H9 (cell line): ENCODE measurements around the gene CFP. TPM values are rescaled to one million over a fixed set of nuclear protein-coding genes. Genes with fewer than 3 reads are reported as not detected.

Experiments used
- DNase-seq: peaks from one replicate; pipeline ENCODE4 v3.0.0-alpha.2; 2017
- H2AFZ ChIP-seq: one replicate; pipeline ENCODE4 v1.6.1; 2013; ENCODE audit warnings: mild to moderate bottlenecking, low read length, control low read depth, moderate library complexity
- H2AK5ac ChIP-seq: 2 replicates; pipeline ENCODE4 v1.6.1; 2013; ENCODE audit warnings: low read length, control low read depth, mixed read lengths; ENCODE audit not compliant: insufficient read length
- H2BK120ac ChIP-seq: one replicate; pipeline ENCODE4 v1.6.1; 2013; ENCODE audit warnings: low read depth, mild to moderate bottlenecking, low read length, control low read depth, inconsistent platforms; ENCODE audit not compliant: poor library complexity, severe bottlenecking
- H2BK12ac ChIP-seq: 2 replicates; pipeline ENCODE4 v1.6.1; 2013; ENCODE audit warnings: low read length, control low read depth, mixed read lengths, low read depth; ENCODE audit not compliant: insufficient read length
- H2BK15ac ChIP-seq: 2 replicates; pipeline ENCODE4 v1.6.1; 2013; ENCODE audit warnings: low read depth, low read length, control low read depth
- H2BK20ac ChIP-seq: one replicate; pipeline ENCODE4 v1.6.1; 2013; ENCODE audit warnings: low read depth, mild to moderate bottlenecking, low read length, control low read depth, inconsistent platforms; ENCODE audit not compliant: poor library complexity, severe bottlenecking
- H2BK5ac ChIP-seq: 2 replicates; pipeline ENCODE4 v1.6.1; 2013; ENCODE audit warnings: low read length, control low read depth, mixed read lengths; ENCODE audit not compliant: insufficient read length
- H3K14ac ChIP-seq: 2 replicates; pipeline ENCODE4 v1.6.1; 2013; ENCODE audit warnings: low read length, control low read depth; ENCODE audit not compliant: insufficient read depth
- H3K18ac ChIP-seq: 2 replicates; pipeline ENCODE4 v1.6.1; 2013; ENCODE audit warnings: low read depth, mild to moderate bottlenecking, mixed read lengths, low read length, control low read depth; ENCODE audit not compliant: insufficient read length
- H3K23ac ChIP-seq: 2 replicates; pipeline ENCODE4 v1.6.1; 2013; ENCODE audit warnings: low read length, control low read depth, mixed read lengths, low read depth; ENCODE audit not compliant: insufficient read length
- H3K23me2 ChIP-seq: 2 replicates; pipeline ENCODE4 v1.6.1; 2013; ENCODE audit warnings: low read depth, mild to moderate bottlenecking, mixed read lengths, low read length, control low read depth; ENCODE audit not compliant: insufficient read length, poor library complexity, severe bottlenecking
- H3K27ac ChIP-seq: 2 replicates; pipeline ENCODE4 v1.5.1; 2013; ENCODE audit warnings: low read length, control low read depth, mixed read lengths, low read depth; ENCODE audit not compliant: insufficient read length
- H3K27me3 ChIP-seq: 2 replicates; pipeline ENCODE4 v1.6.1; 2013; ENCODE audit warnings: low read length, control low read depth, inconsistent platforms; ENCODE audit not compliant: insufficient read depth
- H3K4ac ChIP-seq: 2 replicates; pipeline ENCODE4 v1.6.1; 2013; ENCODE audit warnings: low read depth, mild to moderate bottlenecking, control low read depth, inconsistent platforms, low read length, moderate library complexity
- H3K4me1 ChIP-seq: 2 replicates; pipeline ENCODE4 v1.6.1; 2013; ENCODE audit warnings: low read length, control low read depth, inconsistent platforms; ENCODE audit not compliant: insufficient read depth
- H3K4me2 ChIP-seq: 2 replicates; pipeline ENCODE4 v1.6.1; 2013; ENCODE audit warnings: low read length, control low read depth, mixed read lengths; ENCODE audit not compliant: insufficient read length, insufficient read depth
- H3K56ac ChIP-seq: 2 replicates; pipeline ENCODE4 v1.6.1; 2013; ENCODE audit warnings: low read depth, mild to moderate bottlenecking, mixed read lengths, low read length, control low read depth; ENCODE audit not compliant: insufficient read length
- H3K79me1 ChIP-seq: 2 replicates; pipeline ENCODE4 v1.6.1; 2013; ENCODE audit warnings: low read depth, mild to moderate bottlenecking, moderate library complexity, low read length, control low read depth, inconsistent platforms; ENCODE audit not compliant: insufficient read depth, poor library complexity, severe bottlenecking
- H3K79me2 ChIP-seq: 2 replicates; pipeline ENCODE4 v1.6.1; 2013; ENCODE audit warnings: low read length, control low read depth, inconsistent platforms; ENCODE audit not compliant: insufficient read depth
- H3K9ac ChIP-seq: 2 replicates; pipeline ENCODE4 v1.6.1; 2013; ENCODE audit warnings: low read length, control low read depth, mixed read lengths; ENCODE audit not compliant: insufficient read length; ENCODE audit errors: extremely low read depth
- H3K9me3 ChIP-seq: one replicate; pipeline ENCODE4 v1.6.1; 2013; ENCODE audit warnings: low read depth, low read length, inconsistent platforms; ENCODE audit not compliant: control insufficient read depth
- H3T11ph ChIP-seq: one replicate; pipeline ENCODE4 v1.6.1; 2013; ENCODE audit warnings: mild to moderate bottlenecking, low read length, control low read depth, inconsistent platforms
- H4K20me1 ChIP-seq: one replicate; pipeline ENCODE4 v1.6.1; 2013; ENCODE audit not compliant: control insufficient read depth, insufficient read length, insufficient read depth
- H4K5ac ChIP-seq: 2 replicates; pipeline ENCODE4 v1.6.1; 2013; ENCODE audit warnings: low read depth, mild to moderate bottlenecking, mixed read lengths, low read length, control low read depth; ENCODE audit not compliant: insufficient read length
- H4K8ac ChIP-seq: replicated peaks from 2 replicates; pipeline ENCODE4 v1.6.1; 2013; ENCODE audit warnings: low read length, control low read depth, mixed read lengths, low read depth; ENCODE audit not compliant: insufficient read length
- H4K91ac ChIP-seq: 2 replicates; pipeline ENCODE4 v1.6.1; 2013; ENCODE audit warnings: low read depth, mild to moderate bottlenecking, moderate library complexity, mixed read lengths, low read length, control low read depth; ENCODE audit not compliant: insufficient read length
- H3K27ac Mint-ChIP-seq, 3 experiments: 2 replicates in 2 of 3; 3 replicates in 1 of 3; pipeline ENCODE4 v1.8.0; 2020 to 2021; ENCODE audit warnings: mixed read lengths in 3 of 3, mild to moderate bottlenecking in 1 of 3, moderate library complexity in 1 of 3
- H3K27me3 Mint-ChIP-seq: 2 replicates; pipeline ENCODE4 v1.8.0; 2021; ENCODE audit warnings: low read depth, mild to moderate bottlenecking, moderate library complexity, mixed read lengths
- H3K36me3 Mint-ChIP-seq, 3 experiments: 2 replicates in 2 of 3; 3 replicates in 1 of 3; pipeline ENCODE4 v1.8.0; 2020 to 2021; ENCODE audit warnings: low read depth in 3 of 3, mixed read lengths in 3 of 3; ENCODE audit not compliant: insufficient read depth in 1 of 3
- H3K4me1 Mint-ChIP-seq, 2 experiments: 2 replicates each; pipeline ENCODE4 v1.8.0; 2020; ENCODE audit warnings: mixed read lengths in 2 of 2
- H3K4me3 Mint-ChIP-seq, 2 experiments: 2 replicates in 1 of 2; 3 replicates in 1 of 2; pipeline ENCODE4 v1.8.0; 2020 to 2021; ENCODE audit warnings: mild to moderate bottlenecking in 2 of 2, mixed read lengths in 2 of 2, moderate library complexity in 1 of 2
- H3K9me3 Mint-ChIP-seq, 2 experiments: 2 replicates in 1 of 2; 3 replicates in 1 of 2; pipeline ENCODE4 v1.8.0; 2020; ENCODE audit warnings: mild to moderate bottlenecking in 2 of 2, mixed read lengths in 2 of 2, moderate library complexity in 1 of 2
- CTCF ChIP-seq: fragments of 200-600 bp; sonication (generic); conservative IDR thresholded peaks from 3 replicates; pipeline ENCODE4 v1.8.0; 2021; ENCODE audit warnings: antibody characterized with exemption, mild to moderate bottlenecking
- WGBS: extraction: QIAGEN DNeasy Blood & Tissue Kit; methylation state at CpG from one replicate; pipeline ENCODE4 v1.1.7; 2013; ENCODE audit warnings: missing lambda C conversion rate, low lambda C conversion rate, mixed read lengths; ENCODE audit not compliant: insufficient read length; ENCODE audit errors: extremely low coverage; 5-methylcytosine and 5-hydroxymethylcytosine counted together
- total RNA-seq: library from RNA; stranded (reverse); gene quantifications from 2 replicates; pipeline ENCODE4 v1.2.1, GENCODE V29; 2021

Gene CFP
- total RNA-seq, 1 experiment from 2014 or later, result 2.3 TPM

- H4K20me1 ChIP-seq, result no peaks in the 10 kb centered on the region
- no peak overlapping the region for H2BK5ac ChIP-seq
- H3K79me1 ChIP-seq, result no peaks in the 10 kb centered on the region
- H3K79me2 ChIP-seq, result no peaks in the 10 kb centered on the region
- no peak overlapping the region; a peak in 1 of 7 replicates for H3K27ac Mint-ChIP-seq
- WGBS, result no CpG with 5 or more reads among the region's 3 CpGs
- no peak overlapping the region for H2BK12ac ChIP-seq
- H3K36me3 Mint-ChIP-seq, result peaks cover 3 to 12% (median 7%) of the 10 kb centered on the region in 3 experiments; a peak in 5 of 7 replicates
- H4K8ac ChIP-seq, result no peak overlapping the region
- no peak overlapping the region for H3K9ac ChIP-seq
- no peak overlapping the region for H3K4me2 ChIP-seq
- DNase-seq, result no peak
- H3K27ac ChIP-seq, result no peak overlapping the region
- no peak overlapping the region; a peak in 1 of 5 replicates for H3K4me3 Mint-ChIP-seq
- no peak overlapping the region for H3K23ac ChIP-seq
- H3K56ac ChIP-seq, result no peak overlapping the region
- H2BK120ac ChIP-seq, result no peak overlapping the region
- H3T11ph ChIP-seq, result no peak overlapping the region
- TF ChIP-seq CTCF, result no peak
- H3K4me1 Mint-ChIP-seq, result peaks cover 14 to 31% of the 10 kb centered on the region in 2 experiments
- no peak overlapping the region for H4K91ac ChIP-seq
- H2BK15ac ChIP-seq, result no peak overlapping the region
- H3K23me2 ChIP-seq, result peaks cover 4% of the 10 kb centered on the region
- no peak overlapping the region for H3K4ac ChIP-seq
- no peaks in the 10 kb centered on the region for H3K27me3 ChIP-seq
- no peak overlapping the region for H3K14ac ChIP-seq
- H3K9me3 ChIP-seq, result peaks cover 16% of the 10 kb centered on the region
- H2BK20ac ChIP-seq, result no peak overlapping the region
- H4K5ac ChIP-seq, result no peak overlapping the region
- no peak overlapping the region for H3K18ac ChIP-seq
- H3K9me3 Mint-ChIP-seq, result peaks cover 69 to 82% of the 10 kb centered on the region in 2 experiments
- H2AK5ac ChIP-seq, result no peak overlapping the region
- H3K4me1 ChIP-seq, result peaks cover 1% of the 10 kb centered on the region; the same call in 1 of the 2 replicates
- H3K27me3 Mint-ChIP-seq, result no peaks in the 10 kb centered on the region
- no peak overlapping the region for H2AFZ ChIP-seq
Measured at GRCh38 chrX:47577901-47578300, 51.8 kb downstream of the CFP start.
